Measurements from ENCODE around the gene TCF7L2.

The TCF7L2 gene

DNA sequence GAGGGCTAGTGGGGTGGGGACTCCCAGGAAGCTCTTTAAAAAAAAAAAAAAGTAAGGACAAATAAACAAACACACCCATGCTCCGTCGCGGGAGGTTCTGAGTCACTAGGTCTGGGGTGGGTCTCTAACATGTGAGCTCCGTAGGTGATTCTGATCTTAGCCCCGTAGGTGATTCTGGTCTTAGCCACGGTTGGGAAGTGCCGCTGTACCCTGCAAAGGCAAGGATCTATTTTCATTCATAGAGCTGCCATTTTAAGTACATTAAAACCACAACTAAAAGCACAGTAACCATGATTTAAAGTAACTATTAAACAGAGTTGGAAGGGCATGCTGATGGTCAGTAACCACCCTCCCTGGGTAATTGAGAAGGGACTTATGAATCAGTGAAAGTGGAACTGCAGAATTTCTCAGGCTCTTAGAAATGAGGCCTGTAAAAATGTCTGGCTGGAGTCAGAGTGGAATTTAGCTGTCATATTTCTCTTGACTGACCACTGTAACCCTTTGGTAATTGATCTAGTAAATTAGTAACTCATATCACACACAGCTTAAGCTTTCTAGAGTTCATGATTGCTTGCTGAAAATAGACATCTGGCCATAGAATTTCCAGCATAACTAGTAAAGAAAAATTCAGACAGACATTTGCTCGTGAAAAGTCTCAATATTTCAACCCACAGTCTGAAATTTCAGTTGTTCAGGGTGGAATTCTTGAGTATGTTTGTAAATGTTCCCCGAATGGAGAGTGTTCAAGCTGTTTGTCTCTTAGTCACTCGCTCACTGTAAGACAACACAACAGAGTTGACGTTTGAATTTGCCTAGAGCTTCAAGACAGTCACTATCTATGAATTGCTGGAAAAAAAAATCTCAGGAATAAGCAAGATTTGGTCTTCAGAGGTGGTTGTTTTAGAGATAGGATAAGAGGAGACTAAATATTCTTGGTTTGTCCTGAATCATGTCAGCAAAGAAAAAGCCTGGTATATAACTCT lies 34.2 kb upstream of the TCF7L2 start:
- Histone ChIP-seq H3K4me3 (no peak overlapping the region), H4K20me1 (no peaks in the 10 kb centered on the region), H3K36me3 (no peaks in the 10 kb centered on the region), H3K27ac (no peak overlapping the region), H3K9me3 (no peaks in the 10 kb centered on the region), H3K4me1 (peaks cover 8% of the 10 kb centered on the region), H3K4me2 (no peak overlapping the region), H3K9ac (no peak overlapping the region), H3K27me3 (no peaks in the 10 kb centered on the region)
- no peak for TF ChIP-seq Cebpa-rat (IDR thresholded peaks at IDR 0.05)

DNA sequence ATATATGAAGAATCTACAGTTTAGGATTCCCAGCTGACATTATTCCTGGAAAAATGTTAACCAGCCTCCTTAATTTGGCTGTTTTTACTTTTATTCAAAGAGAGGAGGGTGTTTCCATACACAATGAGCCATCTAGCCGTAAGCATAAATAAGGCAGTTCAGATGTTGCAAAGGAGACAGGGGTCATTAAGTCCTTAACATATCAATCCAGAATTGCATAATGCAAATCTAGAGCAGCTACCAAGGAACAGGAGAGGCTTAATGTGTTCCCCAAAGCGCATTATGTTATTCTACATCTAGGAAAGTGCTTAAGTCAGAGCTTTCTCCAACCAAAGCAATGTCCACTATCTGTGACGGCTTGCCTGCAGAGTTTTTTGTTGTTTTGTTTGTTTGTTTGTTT lies 32.4 kb upstream of the TCF7L2 start:
- H3K27me3 ChIP-seq = no peaks in the 10 kb centered on the region
- TF ChIP-seq Cebpa-rat (IDR thresholded peaks at IDR 0.05) = no peak
- no peaks in the 10 kb centered on the region for H3K36me3 ChIP-seq
- no peaks in the 10 kb centered on the region for H4K20me1 ChIP-seq
- H3K27ac ChIP-seq = no peak overlapping the region
- H3K4me2 ChIP-seq = no peak overlapping the region
- H3K9ac ChIP-seq = no peak overlapping the region
- no peaks in the 10 kb centered on the region for H3K4me1 ChIP-seq
- no peaks in the 10 kb centered on the region for H3K9me3 ChIP-seq
- H3K4me3 ChIP-seq = no peak overlapping the region

DNA sequence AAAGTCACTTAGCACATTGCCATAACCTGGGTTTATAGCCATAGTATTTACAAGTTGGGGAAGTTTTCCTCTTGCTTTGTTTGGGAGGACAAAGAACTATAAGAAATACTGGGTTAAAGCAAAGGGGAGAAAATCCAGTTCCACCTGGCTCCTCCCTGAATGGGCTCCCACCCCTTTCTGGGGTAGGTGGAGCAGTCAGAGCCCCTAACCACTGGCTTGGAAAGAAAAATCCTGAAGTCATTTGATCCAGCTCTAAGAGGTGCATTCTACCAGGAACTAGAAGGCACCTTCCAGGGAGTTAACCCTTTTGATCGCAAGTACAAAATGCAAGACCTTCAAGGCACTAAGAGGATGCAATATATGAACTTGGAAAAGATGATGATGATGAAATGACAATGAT lies 31.3 kb upstream of the TCF7L2 start:
- Histone ChIP-seq H4K20me1 (no peaks in the 10 kb centered on the region), H3K4me2 (no peak overlapping the region), H3K9me3 (no peaks in the 10 kb centered on the region), H3K27me3 (no peaks in the 10 kb centered on the region), H3K9ac (no peak overlapping the region), H3K4me1 (no peaks in the 10 kb centered on the region), H3K27ac (no peak overlapping the region), H3K36me3 (no peaks in the 10 kb centered on the region), H3K4me3 (no peak overlapping the region)
- no peak for TF ChIP-seq Cebpa-rat (IDR thresholded peaks at IDR 0.05)

DNA sequence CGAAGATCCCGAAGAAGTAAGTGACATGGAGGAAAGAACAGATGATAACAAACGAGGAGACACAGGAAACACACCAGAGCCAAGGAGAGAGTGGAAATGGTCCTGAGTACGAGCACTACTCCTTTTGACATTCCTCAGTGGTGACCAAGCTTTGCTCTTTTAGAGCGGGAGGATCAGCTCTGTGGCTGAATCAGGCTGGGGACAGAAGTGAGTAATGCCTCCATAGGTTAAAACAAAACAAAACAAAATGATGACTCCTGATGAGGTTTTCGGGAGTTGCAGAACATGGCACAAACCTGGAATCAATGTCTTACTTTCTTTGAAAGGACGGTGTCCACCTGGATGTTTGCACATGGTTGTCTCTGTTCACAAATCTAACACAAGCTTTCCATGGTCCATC lies 30.3 kb upstream of the TCF7L2 start:
- Histone ChIP-seq H3K4me1 (no peaks in the 10 kb centered on the region), H3K9me3 (no peaks in the 10 kb centered on the region), H3K27me3 (no peaks in the 10 kb centered on the region), H3K36me3 (no peaks in the 10 kb centered on the region), H4K20me1 (no peaks in the 10 kb centered on the region), H3K4me3 (no peak overlapping the region), H3K4me2 (no peak overlapping the region), H3K9ac (no peak overlapping the region), H3K27ac (no peak overlapping the region)
- no peak for TF ChIP-seq Cebpa-rat (IDR thresholded peaks at IDR 0.05)

DNA sequence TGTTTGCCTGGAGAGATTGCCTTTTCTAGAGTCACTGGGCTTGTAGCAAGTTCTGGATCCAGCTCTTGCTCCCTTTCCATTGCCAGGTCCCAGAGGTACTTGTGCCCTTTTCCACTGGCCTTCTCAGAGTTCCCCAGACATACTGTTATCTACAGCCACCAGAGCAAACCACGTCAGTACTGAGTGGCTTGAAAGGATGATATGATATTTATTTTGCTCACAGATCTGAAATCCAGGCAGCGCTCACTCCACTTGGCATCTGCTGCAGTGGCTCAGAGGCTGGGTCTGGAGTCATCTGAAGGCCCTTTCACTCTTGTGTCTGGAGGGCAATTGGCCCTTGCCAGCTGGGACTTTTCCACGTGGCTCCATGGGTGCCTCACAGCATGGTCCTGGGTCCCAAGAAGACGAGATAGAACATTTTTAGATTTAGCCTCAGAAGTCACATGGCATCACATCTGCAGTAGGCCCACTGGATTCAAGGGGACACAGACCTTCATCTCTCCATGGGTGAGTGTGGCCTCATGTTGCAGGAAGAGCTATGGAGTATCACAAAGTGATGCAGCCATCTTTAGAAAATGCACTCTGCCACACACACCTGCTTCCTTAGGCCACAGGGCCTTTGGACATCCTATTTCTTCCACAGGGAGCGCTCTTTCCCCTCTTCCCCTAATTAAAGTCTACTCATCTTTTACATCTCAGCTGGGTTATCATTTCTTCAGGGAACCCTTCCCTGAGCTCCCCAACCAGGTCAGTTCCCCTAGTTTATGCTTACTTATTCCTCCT lies 22.9 kb upstream of the TCF7L2 start:
- Histone ChIP-seq H3K4me1 (no peaks in the 10 kb centered on the region), H3K4me2 (no peak overlapping the region), H3K9ac (no peak overlapping the region), H3K9me3 (peaks cover 13% of the 10 kb centered on the region), H4K20me1 (no peaks in the 10 kb centered on the region), H3K4me3 (no peak overlapping the region), H3K36me3 (no peaks in the 10 kb centered on the region), H3K27ac (no peak overlapping the region), H3K27me3 (no peaks in the 10 kb centered on the region)
- TF ChIP-seq Cebpa-rat (IDR thresholded peaks at IDR 0.05) = no peak

DNA sequence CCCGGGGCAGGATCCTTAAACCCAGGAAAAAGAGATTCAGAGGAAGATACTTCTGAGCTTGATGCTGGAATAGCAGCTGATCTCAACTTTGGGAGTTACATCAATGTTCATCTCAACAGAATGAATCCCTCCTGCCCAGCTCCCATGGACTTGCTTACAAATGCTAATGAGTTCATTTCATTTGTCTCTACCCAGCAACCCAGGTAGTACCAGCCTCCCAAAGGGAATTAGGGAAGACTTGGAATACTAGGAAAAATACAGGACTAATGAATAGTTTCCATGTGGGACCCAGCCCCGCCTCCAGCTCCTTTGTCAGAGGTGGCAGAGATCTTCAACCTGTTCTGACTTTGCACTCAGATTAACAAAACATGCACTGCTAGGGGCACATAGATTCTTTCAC lies 22.1 kb upstream of the TCF7L2 start:
- Histone ChIP-seq H3K4me1 (no peaks in the 10 kb centered on the region), H3K9me3 (peaks cover 13% of the 10 kb centered on the region), H3K27ac (no peak overlapping the region), H4K20me1 (no peaks in the 10 kb centered on the region), H3K4me3 (no peak overlapping the region), H3K27me3 (no peaks in the 10 kb centered on the region), H3K36me3 (no peaks in the 10 kb centered on the region), H3K9ac (no peak overlapping the region), H3K4me2 (no peak overlapping the region)
- no peak for TF ChIP-seq Cebpa-rat (IDR thresholded peaks at IDR 0.05)

DNA sequence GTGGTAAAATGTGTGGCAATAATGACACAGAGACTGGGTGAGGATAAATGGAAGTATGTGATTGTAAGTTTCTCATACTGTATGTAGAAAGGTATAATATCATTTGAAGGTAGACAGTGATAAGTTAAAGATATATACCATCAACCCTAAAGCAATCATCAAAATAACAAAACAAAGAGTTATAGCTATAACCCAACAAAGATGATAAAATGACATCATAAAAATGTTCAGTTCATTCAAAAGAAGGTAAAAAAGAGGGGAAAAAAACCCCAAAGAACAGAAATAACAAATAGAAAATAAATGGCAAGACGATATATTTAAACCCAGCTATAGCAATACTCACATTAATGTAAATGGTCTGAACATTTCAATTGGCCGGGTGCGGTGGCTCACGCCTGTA lies 17.4 kb upstream of the TCF7L2 start:
- Histone ChIP-seq H4K20me1 (no peaks in the 10 kb centered on the region), H3K4me2 (no peak overlapping the region), H3K4me3 (no peak overlapping the region), H3K27ac (no peak overlapping the region), H3K36me3 (no peaks in the 10 kb centered on the region), H3K9ac (no peak overlapping the region), H3K9me3 (peaks cover 13% of the 10 kb centered on the region), H3K27me3 (no peaks in the 10 kb centered on the region), H3K4me1 (no peaks in the 10 kb centered on the region)
- TF ChIP-seq Cebpa-rat (IDR thresholded peaks at IDR 0.05) = no peak

DNA sequence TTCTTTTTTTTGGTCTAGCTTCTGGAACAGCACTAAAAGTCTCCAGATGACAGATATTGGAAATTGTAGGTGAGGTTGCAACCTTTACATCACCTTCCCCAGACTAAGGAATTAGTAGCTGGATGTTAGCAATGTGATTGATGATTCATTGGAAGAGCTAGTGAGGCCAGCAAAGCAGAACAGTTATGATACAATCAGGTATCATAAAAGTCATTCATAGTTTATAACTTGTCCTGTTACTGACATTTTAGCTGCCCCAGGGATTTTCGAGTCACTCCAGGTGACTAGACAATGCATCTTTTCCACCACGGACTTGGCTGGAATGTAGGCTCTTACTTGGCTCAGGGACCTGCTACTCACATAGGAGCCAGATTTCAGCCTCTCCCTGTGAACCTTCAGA lies 15.9 kb upstream of the TCF7L2 start:
- no peak for TF ChIP-seq Cebpa-rat (IDR thresholded peaks at IDR 0.05)
- Histone ChIP-seq H3K4me3 (no peak overlapping the region), H3K36me3 (no peaks in the 10 kb centered on the region), H3K9ac (no peak overlapping the region), H3K27ac (no peak overlapping the region), H3K4me1 (no peaks in the 10 kb centered on the region), H3K9me3 (peaks cover 13% of the 10 kb centered on the region), H3K27me3 (no peaks in the 10 kb centered on the region), H3K4me2 (no peak overlapping the region), H4K20me1 (no peaks in the 10 kb centered on the region)

DNA sequence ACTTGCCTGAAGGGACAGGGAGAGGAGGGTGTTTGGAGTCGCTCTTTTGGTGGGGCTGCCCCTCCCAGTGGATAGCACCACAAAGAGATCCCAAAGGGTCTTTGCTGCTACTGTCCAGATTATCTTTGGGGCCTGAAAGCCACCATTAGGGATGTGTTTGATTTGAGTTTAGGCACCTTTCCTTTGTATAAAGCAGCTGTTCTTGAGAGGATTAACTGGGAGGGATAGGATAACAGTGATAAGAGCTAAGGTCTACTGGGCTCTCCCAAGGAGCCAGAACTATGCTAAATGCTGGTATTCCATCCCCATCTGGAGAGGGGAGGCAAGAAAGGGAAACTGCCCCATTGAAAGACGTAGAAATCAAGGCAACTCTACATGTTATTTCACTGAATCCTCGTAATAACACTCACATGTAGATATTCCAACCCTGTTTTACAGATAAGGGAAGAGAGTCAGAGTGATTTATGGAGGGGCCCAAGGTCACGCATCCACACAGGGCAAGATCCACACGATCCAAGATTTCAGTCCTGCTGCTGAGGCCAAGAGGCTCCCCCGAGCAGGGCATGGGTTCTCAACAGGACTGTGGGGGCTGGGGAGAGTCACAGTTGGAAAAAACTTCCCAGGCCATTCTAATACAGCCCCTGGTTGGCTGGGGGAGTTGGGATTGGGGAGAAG lies 11.1 kb upstream of the TCF7L2 start:
- H3K4me3 ChIP-seq = no peak overlapping the region
- no peak overlapping the region for H3K27ac ChIP-seq
- H3K27me3 ChIP-seq = no peaks in the 10 kb centered on the region
- no peaks in the 10 kb centered on the region for H3K4me1 ChIP-seq
- no peak overlapping the region for H3K4me2 ChIP-seq
- H3K9me3 ChIP-seq = no peaks in the 10 kb centered on the region
- no peaks in the 10 kb centered on the region for H4K20me1 ChIP-seq
- H3K9ac ChIP-seq = no peak overlapping the region
- TF ChIP-seq Cebpa-rat (IDR thresholded peaks at IDR 0.05) = no peak
- no peaks in the 10 kb centered on the region for H3K36me3 ChIP-seq

DNA sequence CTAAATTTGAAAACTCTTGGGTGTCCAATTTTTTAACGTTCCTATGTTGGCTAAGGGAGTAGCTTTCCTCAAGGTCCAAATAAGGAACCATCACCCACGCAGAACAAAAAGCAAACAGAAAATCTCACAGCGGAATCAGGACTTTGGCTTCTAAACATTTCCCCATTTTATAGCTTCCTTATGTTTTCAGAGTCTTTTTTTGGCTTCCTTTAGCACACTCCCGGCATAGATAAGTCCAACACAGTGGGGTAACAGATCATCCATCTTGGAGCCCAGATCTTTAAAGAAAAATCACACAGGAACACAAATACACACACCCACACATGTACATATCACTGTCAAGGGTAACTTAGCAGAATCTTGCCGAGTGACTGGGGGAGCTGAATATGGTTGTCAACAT lies 4.2 kb upstream of the TCF7L2 start:
- H3K9me3 ChIP-seq = no peaks in the 10 kb centered on the region
- H3K4me1 ChIP-seq = peaks cover 11% of the 10 kb centered on the region
- H3K4me3 ChIP-seq = no peak overlapping the region
- no peaks in the 10 kb centered on the region for H4K20me1 ChIP-seq
- no peak overlapping the region for H3K9ac ChIP-seq
- H3K27me3 ChIP-seq = no peaks in the 10 kb centered on the region
- H3K36me3 ChIP-seq = no peaks in the 10 kb centered on the region
- TF ChIP-seq Cebpa-rat (IDR thresholded peaks at IDR 0.05) = no peak
- no peak overlapping the region for H3K27ac ChIP-seq
- H3K4me2 ChIP-seq = no peak overlapping the region

Data from BLaER1 (cell line).